ENCODE data around the gene BEND6. TPM values are rescaled to one million over a fixed set of nuclear protein-coding genes. Genes with fewer than 3 reads are reported as not detected.
A peak's percentile ranks its signal among the peaks of the same experiment; 100 is the strongest.

The BEND6 gene, protein sequence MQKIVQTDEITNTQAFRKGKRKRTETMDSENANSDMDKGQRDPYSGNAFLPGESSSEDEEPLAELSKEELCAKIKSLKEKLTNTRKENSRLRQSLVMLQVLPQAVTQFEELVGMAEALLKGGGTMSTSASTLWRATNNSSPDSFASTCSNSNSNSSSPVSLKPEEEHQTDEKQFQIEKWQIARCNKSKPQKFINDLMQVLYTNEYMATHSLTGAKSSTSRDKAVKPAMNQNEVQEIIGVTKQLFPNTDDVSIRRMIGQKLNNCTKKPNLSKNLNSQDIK
- 2.7 and 2.8 TPM in 2 replicates for total RNA-seq

DNA sequence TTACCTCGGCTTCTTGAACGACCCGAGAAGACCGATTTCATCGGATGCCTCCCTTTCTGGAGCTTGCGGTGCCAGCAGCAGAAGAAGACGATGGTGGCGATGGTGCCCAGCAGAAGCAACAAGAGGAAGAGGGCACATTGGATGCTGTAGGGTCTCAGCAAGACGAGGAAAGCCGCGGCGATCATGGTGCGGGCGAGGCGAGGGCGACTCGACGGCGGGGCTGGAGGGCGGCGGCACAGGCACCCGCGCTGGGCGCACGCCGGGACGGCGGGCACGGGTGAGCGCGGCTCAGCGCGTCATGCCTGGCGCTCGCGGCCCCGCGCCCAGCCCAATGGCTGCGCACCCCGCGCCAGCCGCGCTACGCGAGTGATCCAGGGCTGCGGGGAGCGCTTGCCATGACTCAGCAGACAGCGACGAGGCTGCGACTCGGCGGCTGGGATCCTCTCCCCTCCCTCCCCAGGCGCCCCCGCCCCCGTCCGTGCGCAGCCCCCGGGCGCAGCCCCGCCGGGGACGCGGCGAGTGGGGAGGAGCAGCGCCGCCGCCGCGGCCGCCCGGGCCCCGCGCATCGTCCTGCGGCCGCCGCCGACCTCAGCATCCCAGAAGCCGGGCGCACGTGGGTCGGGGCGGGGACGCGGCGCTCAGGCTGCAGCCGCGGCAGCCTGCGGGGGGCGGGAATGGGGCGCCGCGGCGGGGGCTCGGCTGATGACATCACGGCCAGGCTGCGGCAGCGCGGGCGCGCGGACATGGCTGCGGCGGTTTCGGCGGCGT is at the start of gene BEND6:
Gene BEND6 (plus strand): TSS at position 705 of the 768 bp plus-strand sequence. CDS start 26,704 bp downstream, outside the sequence.
- no peak for DNase-seq (ENCODE audit: low read depth)
- Histone ChIP-seq H3K4me3 (ENCODE audit: low read depth, low read length) (peak within 1 kb of the TSS; percentile 81), H3K27me3 (ENCODE audit: control insufficient read depth, insufficient read depth, low read length) (no peaks in the 10 kb centered on the region), H3K36me3 (ENCODE audit: control insufficient read depth, insufficient read depth, low read length) (no peaks in the 10 kb centered on the region)
- TF ChIP-seq CTCF (IDR thresholded peaks at IDR 0.05; ENCODE audit: insufficient read depth, low read length, poor library complexity, severe bottlenecking), result no peak

DNA sequence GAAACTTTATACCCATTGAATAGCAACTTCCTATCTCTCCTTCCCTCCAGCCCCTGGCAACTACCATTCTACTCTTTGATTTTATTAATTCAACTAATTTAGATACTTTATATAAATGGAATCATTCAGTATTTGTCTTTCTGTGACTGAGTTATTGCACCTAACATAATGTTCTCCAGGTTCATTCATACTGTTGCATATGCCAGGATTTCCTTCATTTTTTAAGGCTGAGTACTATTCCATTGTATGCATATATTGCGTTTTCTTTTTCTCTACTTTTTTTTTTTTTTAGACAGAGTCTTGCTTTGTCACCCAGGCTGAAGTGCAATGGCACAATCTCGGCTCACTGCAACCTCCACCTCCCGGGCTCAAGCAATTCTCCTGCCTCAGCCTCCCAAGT is 49.5 kb upstream of the BEND6 start:
- Histone ChIP-seq H3K27me3 (ENCODE audit: control insufficient read depth, insufficient read depth, low read length) (no peaks in the 10 kb centered on the region), H3K4me3 (ENCODE audit: low read depth, low read length) (no peak overlapping the region), H3K36me3 (ENCODE audit: control insufficient read depth, insufficient read depth, low read length) (no peaks in the 10 kb centered on the region)
- no peak for TF ChIP-seq CTCF (IDR thresholded peaks at IDR 0.05; ENCODE audit: insufficient read depth, low read length, poor library complexity, severe bottlenecking)
- no peak for DNase-seq (ENCODE audit: low read depth)

GRCh38 chr6:56906752-56907151 is 48.2 kb upstream of the BEND6 start:
- no peak for DNase-seq (ENCODE audit: low read depth)
- no peak overlapping the region for H3K4me3 ChIP-seq (ENCODE audit: low read depth, low read length)
- H3K36me3 ChIP-seq (ENCODE audit: control insufficient read depth, insufficient read depth, low read length), result no peaks in the 10 kb centered on the region
- TF ChIP-seq CTCF (IDR thresholded peaks at IDR 0.05; ENCODE audit: insufficient read depth, low read length, poor library complexity, severe bottlenecking), result no peak
- H3K27me3 ChIP-seq (ENCODE audit: control insufficient read depth, insufficient read depth, low read length), result no peaks in the 10 kb centered on the region

GRCh38 chr6:56909115-56909907 is 45.6 kb upstream of the BEND6 start:
- Histone ChIP-seq H3K36me3 (ENCODE audit: control insufficient read depth, insufficient read depth, low read length) (no peaks in the 10 kb centered on the region), H3K4me3 (ENCODE audit: low read depth, low read length) (no peak overlapping the region), H3K27me3 (ENCODE audit: control insufficient read depth, insufficient read depth, low read length) (no peaks in the 10 kb centered on the region)
- DNase-seq (ENCODE audit: low read depth), result no peak
- no peak for TF ChIP-seq CTCF (IDR thresholded peaks at IDR 0.05; ENCODE audit: insufficient read depth, low read length, poor library complexity, severe bottlenecking)

DNA sequence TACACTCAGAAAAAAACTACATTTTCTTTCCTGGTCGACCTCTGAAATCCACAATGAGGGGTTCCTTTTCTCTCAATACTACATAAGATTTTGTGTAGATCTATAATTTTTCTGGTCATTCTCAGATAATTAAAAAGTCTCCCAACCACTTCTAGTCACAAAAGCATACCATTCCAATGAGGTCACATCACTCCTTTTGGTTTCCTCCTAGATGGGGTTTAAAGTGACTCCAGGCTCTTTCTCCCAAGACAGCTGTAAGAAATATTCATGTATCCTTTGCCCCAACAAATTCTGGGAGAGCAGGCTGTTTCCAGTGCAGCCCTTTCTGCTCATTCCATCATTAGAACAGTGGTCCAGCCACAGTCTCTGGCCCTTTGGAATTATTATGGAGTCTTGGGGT is 43.1 kb upstream of the BEND6 start:
- no peak for TF ChIP-seq CTCF (IDR thresholded peaks at IDR 0.05; ENCODE audit: insufficient read depth, low read length, poor library complexity, severe bottlenecking)
- H3K4me3 ChIP-seq (ENCODE audit: low read depth, low read length), result no peak overlapping the region
- no peaks in the 10 kb centered on the region for H3K36me3 ChIP-seq (ENCODE audit: control insufficient read depth, insufficient read depth, low read length)
- DNase-seq (ENCODE audit: low read depth), result peak; percentile 29
- H3K27me3 ChIP-seq (ENCODE audit: control insufficient read depth, insufficient read depth, low read length), result no peaks in the 10 kb centered on the region

All from kidney epithelial cell (primary cell).